Smooth muscle cell of the brain vasculature (primary cell): ENCODE results near the gene TNN.

Source experiments
- DNase-seq: peaks from one replicate; pipeline ENCODE4 v3.0.0-alpha.2; 2012; ENCODE audit warnings: low read depth, low spot score

The TNN gene

DNA sequence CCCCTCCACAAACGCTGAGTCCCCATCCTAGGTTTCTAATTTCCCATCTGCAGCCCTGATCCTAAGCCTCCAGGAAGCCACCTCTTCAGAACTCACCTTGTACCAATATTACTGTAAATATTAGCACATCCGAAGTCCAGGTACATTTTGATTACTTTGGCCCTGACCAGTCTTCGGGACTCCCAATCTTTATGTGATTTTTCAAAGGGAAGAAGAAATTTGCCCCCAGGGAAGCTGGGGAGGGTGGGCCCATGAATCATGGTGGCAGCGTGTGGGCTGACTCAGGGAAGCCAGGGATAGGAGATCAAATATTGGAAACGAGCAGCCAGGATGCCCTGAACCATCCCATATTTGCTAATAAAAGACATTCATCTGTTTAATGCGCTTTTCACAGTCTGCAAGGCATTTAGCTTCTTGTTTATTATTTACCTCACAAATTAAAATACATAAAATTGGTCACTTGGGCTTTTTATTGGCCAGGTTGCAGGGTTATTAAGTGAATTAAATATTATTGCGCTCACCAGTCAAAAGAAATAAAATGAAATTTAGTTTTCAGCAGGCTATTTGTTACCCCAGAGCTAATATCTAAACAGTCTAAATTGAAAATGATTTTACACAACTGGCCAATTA is 78.4 kb downstream of the TNN start:
- no peak for DNase-seq

DNA sequence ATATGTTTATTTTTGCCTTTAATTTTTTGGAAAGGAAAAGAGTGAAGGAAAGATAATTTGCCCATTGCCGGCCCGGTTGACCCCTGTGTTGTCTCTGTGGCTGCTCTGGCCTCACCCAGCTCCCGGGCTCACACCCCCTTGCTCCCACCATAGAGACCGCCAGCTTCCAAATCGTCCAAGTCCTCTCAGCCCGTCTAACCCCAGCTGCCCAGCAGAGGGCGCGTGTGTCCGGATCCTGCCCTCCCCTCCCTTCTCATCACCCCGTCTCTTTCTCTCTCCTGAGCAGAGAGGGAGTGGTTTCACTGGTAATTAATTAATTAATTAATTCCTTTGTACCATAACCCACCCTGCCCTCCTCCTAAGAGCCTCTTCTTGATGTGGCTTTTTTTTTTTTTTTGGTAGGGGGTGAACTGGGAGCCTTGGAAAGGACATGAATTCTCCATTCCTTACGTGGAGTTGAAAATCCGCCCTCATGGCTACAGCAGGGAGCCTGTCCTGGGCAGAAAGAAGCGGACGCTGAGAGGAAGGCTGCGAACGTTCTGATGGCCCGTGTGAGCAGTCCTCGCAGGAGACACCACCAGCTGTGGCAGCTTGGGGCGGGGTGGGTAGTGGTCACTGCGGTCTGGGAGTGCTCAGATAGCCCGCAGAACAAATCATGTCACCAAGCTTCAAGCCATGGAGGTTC is 79.0 kb downstream of the TNN start:
- DNase-seq, result no peak

DNA sequence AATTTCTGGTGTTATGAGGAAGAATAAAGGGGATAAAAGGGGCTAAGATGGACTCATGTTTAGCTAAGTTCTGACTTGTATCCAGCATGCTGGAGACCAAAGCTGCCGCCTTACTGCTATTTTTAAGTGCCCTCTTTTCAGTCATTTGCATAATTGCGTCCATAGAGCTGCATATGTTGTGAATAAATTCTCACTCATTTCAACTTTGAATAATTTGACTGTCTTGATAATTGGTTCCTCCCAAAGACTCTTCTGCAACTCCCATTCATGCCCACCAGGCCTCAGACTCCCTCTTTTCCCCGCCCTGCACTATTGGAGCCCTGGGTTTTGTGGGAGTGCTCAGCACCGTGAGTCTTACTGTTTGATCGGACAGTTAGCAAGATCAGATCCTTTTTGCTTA is 79.9 kb downstream of the TNN start:
- DNase-seq, result no peak

GRCh38 chr1:175148068-175148467 is 80.4 kb downstream of the TNN start:
- DNase-seq, result no peak

DNA sequence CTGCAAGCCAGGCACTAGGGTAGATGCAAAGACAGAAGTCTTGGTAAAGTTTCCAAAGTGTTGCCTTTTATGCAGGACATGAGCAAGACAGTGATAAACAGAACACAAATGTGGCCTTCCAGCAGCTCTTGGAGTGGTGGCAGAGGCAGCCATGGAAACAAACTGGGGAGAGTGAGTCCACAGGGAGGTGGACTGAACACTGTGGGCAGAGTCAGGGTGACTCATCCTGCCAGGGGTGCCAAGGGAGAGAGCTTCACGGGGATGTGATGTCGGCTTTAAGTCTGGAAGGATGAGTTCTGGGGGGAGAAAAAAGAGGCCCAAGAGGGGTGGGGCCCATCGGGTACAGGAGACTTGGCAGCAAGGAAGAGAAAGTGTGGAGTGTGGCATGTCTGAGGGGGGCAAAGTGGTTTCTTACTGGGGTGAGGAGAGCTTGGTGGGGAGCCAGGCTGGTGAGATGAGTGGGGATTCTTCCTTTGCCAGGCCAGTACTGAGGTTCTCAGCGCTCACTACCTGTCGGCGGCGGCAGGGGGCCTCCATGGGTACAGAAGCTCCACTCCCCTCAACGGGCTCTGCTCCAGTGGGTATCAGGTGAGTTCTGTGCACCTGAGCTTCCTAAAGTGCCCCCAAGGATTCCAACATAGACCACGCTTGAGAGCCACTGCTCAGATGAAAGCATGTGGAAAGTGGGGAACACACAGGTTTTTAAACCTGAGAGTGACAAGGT is 83.1 kb downstream of the TNN start:
- DNase-seq, result no peak

GRCh38 chr1:175152006-175152652 is 84.5 kb downstream of the TNN start:
- DNase-seq, result no peak

GRCh38 chr1:175154629-175155472 is 87.2 kb downstream of the TNN start:
- no peak for DNase-seq

DNA sequence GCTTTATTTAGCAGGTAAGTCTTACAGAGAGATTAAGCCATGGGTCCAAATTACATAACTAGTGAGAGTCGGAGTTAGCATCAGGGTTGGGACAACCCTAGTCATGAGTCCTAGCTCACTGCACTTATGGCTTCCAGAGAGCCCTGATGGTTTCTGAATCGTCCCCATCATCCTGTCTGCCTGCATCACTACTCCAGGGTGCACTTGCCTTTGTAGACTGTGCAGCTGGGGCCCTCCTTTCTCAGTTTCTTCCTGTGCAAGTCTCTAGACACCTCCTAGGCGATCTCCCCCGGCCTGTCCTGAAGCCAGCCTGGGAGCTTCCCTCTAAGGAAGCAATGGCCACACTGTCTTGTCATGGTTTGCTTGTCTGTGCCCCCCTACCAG is 87.8 kb downstream of the TNN start:
- DNase-seq, result no peak

GRCh38 chr1:175155936-175156335 is 88.3 kb downstream of the TNN start:
- DNase-seq, result no peak

DNA sequence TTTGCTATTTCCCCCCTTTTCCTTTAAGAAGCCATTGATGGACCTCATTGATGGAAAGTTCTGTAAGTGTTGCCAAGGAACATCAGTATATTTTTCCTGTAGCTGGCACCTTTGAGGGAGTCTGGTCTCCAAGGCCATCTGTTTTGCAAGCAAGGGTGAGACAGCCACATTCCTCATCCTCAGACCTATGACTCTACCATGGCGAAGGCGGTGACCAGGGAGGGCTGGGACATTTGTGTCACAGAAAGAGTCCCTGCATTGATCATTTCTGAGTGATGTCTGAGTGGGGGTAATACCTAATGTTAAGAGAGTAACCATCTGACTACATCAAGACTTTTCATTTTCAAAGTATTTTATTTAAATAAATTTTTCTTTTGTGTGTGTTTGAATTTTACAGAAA is 89.6 kb downstream of the TNN start:
- no peak for DNase-seq

GRCh38 chr1:175158170-175158591 is 90.5 kb downstream of the TNN start:
- DNase-seq, result no peak

DNA sequence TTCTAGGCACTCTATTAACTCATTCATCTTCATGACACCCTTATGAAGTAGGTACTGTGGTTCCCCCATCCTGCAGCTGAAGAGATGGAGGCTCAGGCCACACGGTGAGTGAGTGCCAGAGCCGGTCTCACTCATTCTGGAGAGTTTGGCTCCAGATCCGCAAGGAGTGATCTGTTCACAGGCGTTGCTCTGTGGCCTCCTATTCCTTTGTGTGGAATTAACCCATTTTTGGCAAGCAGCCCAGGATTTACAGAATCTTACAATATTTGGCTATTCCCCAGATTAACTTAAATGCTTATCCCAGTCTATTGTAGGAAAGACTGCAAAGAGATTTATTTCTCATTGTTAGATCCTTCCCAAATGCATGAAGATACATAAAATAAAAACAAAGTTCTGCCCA is 95.3 kb downstream of the TNN start:
- DNase-seq, result no peak

DNA sequence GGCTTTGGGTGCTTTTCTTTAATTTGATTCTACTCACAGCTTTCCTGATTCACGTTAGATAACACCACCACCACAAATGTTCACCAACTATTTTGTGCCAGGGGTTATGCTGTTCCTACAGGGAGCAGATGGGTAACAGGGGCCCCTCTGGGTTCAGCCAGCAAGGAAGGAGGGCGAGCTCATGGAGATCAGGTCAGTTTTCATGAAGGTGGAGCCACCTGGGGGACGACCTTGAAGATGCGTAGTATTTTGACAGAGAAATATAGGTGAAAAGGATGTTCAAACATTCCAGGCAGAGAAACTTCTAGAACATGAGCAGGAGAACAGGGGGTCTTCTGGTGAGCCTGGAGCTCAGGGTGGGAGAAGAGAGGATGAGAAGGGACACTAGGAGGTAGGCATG is 96.1 kb downstream of the TNN start:
- DNase-seq, result no peak

GRCh38 chr1:175164751-175165150 is 97.1 kb downstream of the TNN start:
- DNase-seq, result no peak

DNA sequence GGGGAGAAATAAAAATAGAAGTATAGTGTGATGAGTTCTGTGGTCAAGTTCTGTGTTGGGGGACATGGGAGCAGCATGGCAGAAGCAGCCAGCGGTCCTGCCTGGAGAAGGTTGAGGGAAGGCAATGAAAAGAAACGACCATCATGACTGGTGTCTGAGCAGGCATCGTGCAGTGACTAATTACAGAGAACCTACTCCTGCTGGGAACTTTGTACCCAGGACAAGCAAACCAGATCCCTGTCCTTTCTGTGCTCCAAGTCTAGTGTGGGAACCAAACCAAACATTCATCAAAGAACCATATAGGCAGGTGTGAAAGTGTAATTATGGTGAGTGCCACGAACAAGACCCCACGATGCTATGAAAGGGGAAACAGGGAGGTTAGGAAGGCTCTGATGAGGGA is 99.1 kb downstream of the TNN start:
- no peak for DNase-seq

DNA sequence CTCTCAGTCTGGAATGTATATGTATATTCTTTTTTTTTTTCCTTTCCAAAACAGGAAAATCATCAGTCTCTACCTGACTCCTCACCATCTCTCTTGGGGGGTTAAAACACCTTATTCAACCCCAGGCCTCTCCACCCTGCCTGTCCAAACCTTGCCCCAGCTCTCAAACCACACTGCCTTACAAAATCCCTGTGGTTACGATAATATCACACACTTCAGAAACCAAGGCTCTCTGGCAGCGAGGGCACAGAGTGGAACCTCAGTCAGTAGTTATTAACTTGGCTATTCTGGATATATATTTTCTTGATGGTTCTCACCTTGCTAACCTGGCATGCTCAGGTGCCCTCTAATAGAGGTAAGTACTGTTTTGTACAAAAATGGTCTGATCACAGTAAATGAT is 100.2 kb downstream of the TNN start:
- no peak for DNase-seq

- no peak for DNase-seq
Measured at GRCh38 chr1:175168782-175169181, 101.1 kb downstream of the TNN start.

GRCh38 chr1:175169286-175170018 is 101.8 kb downstream of the TNN start:
- DNase-seq, result no peak

DNA sequence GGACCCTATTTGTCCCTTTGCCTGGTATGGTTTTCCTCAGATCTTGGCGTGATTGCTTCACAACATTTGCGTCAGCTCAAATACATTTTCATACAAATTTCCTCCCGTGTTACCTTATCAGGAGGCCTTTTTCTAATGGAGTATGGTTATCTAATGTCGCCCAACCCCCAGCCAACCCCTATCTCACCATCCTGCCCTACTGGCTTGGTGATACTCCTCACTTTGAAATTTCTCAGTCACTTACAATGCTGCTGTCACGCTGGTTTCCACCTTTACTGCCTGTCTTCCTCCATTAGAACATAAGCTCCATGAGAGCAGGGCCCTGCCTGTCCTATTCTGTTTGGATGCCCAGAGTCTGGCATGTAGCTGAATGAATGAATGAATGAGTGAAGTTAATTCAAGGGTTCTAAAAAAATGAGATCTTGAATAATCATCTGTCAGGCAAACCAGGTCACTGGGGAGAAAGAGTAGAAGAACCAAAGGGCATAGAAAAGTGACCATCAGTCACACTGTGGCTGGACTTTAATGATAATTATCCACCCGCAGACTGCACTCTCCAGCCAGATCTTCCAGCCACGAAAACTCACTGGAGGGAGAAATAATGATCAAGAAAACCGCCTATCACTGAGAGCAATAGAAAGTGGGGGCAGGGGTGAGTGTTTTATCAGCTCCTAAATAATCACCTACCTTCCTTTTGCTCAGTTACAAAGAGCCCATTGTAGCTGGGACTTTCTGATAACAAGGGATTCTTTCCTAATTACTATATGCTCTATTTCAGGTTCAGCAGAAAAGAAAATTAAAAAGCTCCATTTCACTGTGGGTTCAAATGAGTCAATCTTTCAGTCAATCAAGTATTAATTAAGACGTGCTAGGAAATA is 103.6 kb downstream of the TNN start:
- DNase-seq, result no peak

GRCh38 chr1:175172503-175172902 is 104.9 kb downstream of the TNN start:
- DNase-seq, result no peak
